GM23248 (cell line): ENCODE measurements around the gene ZBTB7C.

Experiments used
- EZH2 ChIP-seq: fragments of 200-600 bp; sonication (generic); IDR thresholded peaks from 2 replicates; pipeline ENCODE4 v1.6.1; 2018; ENCODE audit warnings: antibody characterized with exemption, mild to moderate bottlenecking; ENCODE audit not compliant: insufficient read depth, poor library complexity, severe bottlenecking
- EZH2phosphoT487 ChIP-seq: fragments of 200-600 bp; sonication (generic); IDR thresholded peaks from 2 replicates; pipeline ENCODE4 v1.6.1; 2018; ENCODE audit warnings: antibody characterized with exemption, moderate library complexity, mild to moderate bottlenecking, low read depth; ENCODE audit not compliant: insufficient read depth

- TF ChIP-seq EZH2phosphoT487: no peak
- no peak for TF ChIP-seq EZH2
These were observed 222.3 kb downstream of the ZBTB7C start for GRCh38 chr18:48186861-48187260.
